ENCODE results near the gene TPTE2. TPM values are rescaled to one million over a fixed set of nuclear protein-coding genes. Genes with fewer than 3 reads are reported as not detected.

Gene TPTE2
- total RNA-seq, 2 donors from 2014 or later = not detected

DNA sequence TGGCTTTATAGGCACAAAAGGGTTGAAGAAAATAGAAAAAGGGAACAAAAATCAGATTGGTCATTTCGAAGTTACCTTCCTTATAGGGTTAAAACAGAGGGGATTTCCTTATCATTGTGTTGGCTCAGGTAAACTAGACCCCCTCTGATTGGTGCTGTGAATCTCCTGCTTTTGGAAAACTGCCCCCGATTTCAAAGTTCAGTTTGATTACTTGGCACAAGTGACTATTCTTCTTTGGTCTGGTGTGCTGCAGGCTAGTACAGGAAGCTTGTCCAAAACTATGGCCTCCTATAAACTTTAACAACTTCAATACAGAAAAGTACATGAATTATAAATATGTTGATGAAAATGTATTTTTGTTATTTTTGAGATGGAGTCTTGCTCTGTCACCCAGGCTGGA, 13.9 kb upstream of the TPTE2 start:
- no peaks in the 10 kb centered on the region for H3K36me3 ChIP-seq (replicated peaks in 1 of 2; ENCODE audit: insufficient read depth in 1 of 2, low read depth in 2 of 2)
- ATAC-seq (no peak), DNase-seq (no peak)
- intact Hi-C loops (cut with DNase I) = no loop called here
- H3K27ac ChIP-seq = no peak overlapping the region
- H3K4me1 ChIP-seq = no peaks in the 10 kb centered on the region
- 23 to 24% methylated on average over 2 of the region's 2 CpGs for WGBS, 2 donors
- no peaks in the 10 kb centered on the region for H3K9me3 ChIP-seq
- no peaks in the 10 kb centered on the region for H3K27me3 ChIP-seq
- no peak overlapping the region for H3K4me3 ChIP-seq
- TF ChIP-seq POLR2A (IDR thresholded peaks at IDR 0.05) (no peak), CTCF (IDR thresholded peaks at IDR 0.05) (no peak)

- intact Hi-C loops (cut with DNase I) = no loop called here
- DNase-seq = no peak
- Histone ChIP-seq H3K27ac (no peak overlapping the region), H3K27me3 (no peaks in the 10 kb centered on the region), H3K36me3 (replicated peaks in 1 of 2; ENCODE audit: insufficient read depth in 1 of 2, low read depth in 2 of 2) (no peaks in the 10 kb centered on the region), H3K9me3 (no peaks in the 10 kb centered on the region), H3K4me1 (no peaks in the 10 kb centered on the region), H3K4me3 (no peak overlapping the region)
- 57 to 63% methylated on average over 9 of the region's 9 CpGs for WGBS, 2 donors
- TF ChIP-seq POLR2A (IDR thresholded peaks at IDR 0.05) = no peak
- TF ChIP-seq CTCF (IDR thresholded peaks at IDR 0.05) = no peak
- no peak for ATAC-seq
Observed at GRCh38 chr13:19573120-19573716, 11.9 kb upstream of the TPTE2 start.

- no peak overlapping the region for H3K4me3 ChIP-seq
- ATAC-seq (no peak), DNase-seq (no peak)
- H3K27me3 ChIP-seq = no peaks in the 10 kb centered on the region
- H3K27ac ChIP-seq = no peak overlapping the region
- H3K4me1 ChIP-seq = no peaks in the 10 kb centered on the region
- intact Hi-C loops (cut with DNase I) = no loop called here
- H3K36me3 ChIP-seq (replicated peaks in 1 of 2; ENCODE audit: insufficient read depth in 1 of 2, low read depth in 2 of 2) = no peaks in the 10 kb centered on the region
- TF ChIP-seq POLR2A (IDR thresholded peaks at IDR 0.05) (no peak), CTCF (IDR thresholded peaks at IDR 0.05) (no peak)
- H3K9me3 ChIP-seq = no peaks in the 10 kb centered on the region
- 59 to 77% methylated on average over 4 of the region's 4 CpGs for WGBS, 2 donors
Observed at GRCh38 chr13:19572280-19572679, 10.9 kb upstream of the TPTE2 start.

- no peaks in the 10 kb centered on the region for H3K4me1 ChIP-seq
- no peak for DNase-seq
- intact Hi-C loops (cut with DNase I) = no loop called here
Observed at GRCh38 chr13:19567820-19568534, 6.6 kb upstream of the TPTE2 start.

More at GRCh38 chr13:19567820-19568534, 6.6 kb upstream of the TPTE2 start:
- peaks cover 0 to 4% (median 0%) of the 10 kb centered on the region in 3 donors for H3K9me3 ChIP-seq
- ATAC-seq = no peak
- WGBS, 2 donors = 28 to 53% methylated on average over 1 of the region's 1 CpG
- no peaks in the 10 kb centered on the region for H3K36me3 ChIP-seq (replicated peaks in 1 of 2; ENCODE audit: insufficient read depth in 1 of 2, low read depth in 2 of 2)
- H3K27ac ChIP-seq = no peak overlapping the region
- no peak overlapping the region for H3K4me3 ChIP-seq
- no peak for TF ChIP-seq CTCF (IDR thresholded peaks at IDR 0.05)
- no peak for TF ChIP-seq POLR2A (IDR thresholded peaks at IDR 0.05)
- no peaks in the 10 kb centered on the region for H3K27me3 ChIP-seq
